HG03565 (cell line): ENCODE results near the gene FMNL1.

Source experiments
- ATAC-seq: cut with Tn5 transposase; IDR thresholded peaks from one replicate; pipeline ENCODE4 v1.9.1; 2021; ENCODE audit warnings: mild to moderate bottlenecking, moderate library complexity; ENCODE audit not compliant: unreplicated experiment

FMNL1 gene

DNA sequence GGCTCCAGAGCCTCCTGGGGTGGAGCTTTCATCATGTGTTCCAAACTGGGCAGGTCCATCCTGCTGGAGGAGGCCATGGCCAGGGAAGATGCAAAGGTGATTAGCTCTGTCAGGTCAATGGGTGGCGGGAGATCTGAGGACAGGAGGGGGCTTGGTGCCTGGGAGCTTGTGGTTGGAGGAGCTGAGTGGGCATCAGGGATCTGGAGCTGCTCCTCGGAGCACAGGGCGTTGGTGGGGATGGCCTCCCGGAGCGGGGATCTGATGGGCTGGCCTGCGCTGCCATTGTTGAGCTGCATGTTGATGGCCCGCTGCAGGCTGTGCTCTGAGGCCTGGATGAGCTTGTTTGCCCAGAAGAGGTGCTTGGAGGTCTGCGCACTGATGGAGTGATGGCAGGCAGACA lies 33.7 kb downstream of the FMNL1 start:
- ATAC-seq = no peak

DNA sequence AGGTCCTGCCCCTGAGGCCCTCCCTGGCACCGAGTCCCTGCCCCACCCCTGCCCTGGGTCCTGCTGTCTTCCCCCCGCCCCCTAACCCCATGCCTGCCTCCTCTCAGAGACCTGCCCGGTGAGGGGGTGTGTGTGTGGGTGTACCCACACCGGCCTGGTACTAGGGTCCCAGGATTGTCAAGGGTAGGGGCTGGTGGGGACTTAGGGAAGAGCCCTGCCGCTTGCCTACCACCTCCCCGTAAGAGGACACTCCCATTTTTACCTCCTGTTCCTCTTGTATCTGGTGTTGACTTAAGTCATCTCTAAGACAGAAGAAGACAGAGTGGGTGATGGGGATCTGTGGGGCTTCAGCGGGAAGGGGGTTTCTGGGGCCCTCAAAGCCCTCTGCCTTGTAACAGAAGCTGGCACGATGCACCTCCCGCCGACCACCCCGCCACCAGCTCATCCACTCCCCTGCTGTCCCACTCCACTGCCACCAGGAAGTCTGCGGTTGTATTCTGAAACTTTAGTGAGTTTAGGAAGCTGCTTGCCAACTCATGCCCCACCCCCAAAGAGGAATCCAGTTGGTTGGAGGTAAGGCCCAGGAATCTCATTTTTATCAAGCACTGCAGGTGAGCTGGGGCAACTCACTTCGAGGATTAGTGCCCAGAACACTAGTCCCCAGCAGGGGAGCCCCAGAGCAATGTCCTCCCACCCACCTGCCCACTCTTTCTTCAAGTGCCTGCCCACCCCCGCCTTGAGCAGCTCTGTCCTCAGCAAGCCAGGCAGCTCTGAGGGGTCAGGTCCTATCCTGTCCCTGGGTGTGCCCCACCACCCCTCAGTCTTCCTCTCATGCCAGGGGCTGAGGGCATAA lies 34.7 kb downstream of the FMNL1 start:
- ATAC-seq = no peak

DNA sequence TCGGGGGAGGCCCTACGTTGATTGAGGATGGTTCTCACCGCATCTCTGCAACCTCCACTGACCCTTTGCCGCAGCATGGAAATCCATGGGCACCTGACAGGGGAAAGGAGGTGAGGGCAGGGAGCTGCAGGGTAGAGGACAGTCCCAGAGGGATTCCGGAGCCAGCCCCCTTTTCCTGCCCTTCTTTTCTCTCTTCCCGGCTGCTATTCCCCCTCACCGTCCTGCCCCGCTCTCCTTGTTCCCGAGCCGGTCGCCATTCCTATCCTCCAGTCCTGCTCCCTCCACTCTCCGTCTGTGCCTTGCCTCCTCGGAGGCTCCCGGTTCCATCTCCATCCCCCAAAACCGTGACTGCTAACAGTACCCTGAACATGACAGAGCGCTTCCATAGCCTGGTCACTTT lies 35.4 kb downstream of the FMNL1 start:
- ATAC-seq = no peak

DNA sequence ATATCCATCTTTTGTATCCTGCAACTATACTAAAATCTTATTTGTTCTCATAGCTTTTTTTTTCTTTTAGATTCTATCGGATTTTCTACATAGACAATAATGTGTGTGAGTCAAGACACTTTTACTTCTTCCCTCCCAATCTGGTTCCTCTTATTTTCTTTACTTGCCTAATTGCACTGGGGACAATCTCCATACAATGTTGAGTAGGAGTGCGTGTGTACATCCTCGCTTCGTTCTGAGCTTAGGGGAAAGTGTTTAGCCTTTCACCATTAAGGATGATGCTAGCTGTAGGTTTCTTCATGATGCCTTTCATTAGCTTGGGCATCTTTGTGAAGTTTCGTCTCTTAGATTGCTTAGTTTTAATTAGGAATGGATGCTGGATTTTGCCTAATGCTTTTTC lies 37.3 kb downstream of the FMNL1 start:
- no peak for ATAC-seq

DNA sequence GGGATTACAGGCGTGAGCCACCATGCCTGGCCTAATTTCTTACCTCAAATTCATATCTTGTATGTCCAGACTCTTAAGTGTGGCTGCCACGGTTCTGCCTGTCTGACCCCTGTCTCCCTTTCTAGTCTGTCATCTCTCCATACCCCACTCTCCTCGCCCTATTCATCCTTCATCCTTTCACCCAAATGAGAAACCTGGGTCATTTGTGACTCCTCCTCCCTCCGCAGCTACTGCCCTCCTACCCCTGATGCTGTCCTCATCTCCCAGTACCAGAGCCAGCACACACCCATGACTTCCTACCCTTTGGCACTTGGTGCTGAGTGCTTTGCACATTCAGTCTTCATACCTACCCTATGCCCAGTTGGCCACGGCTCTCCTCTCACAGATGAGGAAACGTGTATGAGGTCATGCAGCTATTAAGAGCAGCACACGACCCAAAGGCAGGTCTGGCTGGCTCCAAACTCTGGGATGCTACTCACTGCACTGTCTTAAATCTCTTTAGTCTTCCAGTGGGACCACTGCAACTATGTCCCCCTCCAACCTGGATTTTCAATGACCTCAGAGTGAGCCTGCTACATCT lies 38.6 kb downstream of the FMNL1 start:
- ATAC-seq = no peak

DNA sequence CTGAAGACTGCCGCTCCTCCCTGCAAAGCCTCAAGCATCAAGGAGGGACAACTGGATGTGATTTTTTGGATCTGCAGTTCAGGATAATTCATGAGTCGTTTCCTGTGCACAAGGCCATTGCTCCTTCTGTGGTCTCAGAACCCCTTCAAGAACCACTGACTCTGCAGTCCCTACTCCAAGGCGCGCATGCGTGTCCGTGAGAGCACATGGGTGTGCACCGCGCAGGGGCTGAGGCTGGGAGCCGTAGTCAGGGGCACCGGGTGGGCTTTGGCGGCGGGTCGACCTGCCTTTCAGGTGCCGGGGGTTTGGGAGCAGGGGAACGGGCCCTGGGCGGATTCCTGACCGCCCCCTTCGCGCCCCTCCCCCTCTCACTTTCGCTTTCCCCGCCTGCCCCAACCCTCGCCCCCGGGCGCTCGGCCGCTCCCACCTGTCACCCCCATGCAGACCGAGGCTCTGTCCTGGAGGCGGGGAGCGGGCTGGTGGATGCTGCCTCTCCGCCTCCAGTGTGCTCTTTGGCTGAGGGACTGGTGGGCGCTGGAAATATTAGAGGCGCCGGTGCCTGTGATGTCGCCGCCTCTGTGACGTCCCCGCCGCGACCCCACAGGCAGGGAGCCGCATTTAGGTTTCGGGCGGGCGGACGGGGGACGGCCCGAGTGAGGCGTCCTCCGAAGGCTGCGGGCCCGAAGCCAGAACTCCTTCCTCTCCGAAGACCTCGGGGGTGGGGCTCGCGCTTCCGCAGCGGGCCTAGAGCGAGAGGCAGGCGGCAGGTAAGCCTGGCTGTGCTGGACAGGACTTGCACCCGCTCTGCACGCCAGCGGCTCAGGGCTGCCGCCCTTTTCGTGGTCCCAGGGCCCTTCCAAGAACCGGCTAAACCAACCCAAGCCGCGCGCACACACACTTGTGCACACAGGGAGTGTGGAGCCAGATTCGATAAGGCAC lies 40.2 kb downstream of the FMNL1 start, which contains the start of gene SPATA32:
Gene SPATA32 (minus strand): TSS at position 518 of the 939 bp plus-strand sequence. CDS start 78 bp downstream, at position 440.
- ATAC-seq = no peak

DNA sequence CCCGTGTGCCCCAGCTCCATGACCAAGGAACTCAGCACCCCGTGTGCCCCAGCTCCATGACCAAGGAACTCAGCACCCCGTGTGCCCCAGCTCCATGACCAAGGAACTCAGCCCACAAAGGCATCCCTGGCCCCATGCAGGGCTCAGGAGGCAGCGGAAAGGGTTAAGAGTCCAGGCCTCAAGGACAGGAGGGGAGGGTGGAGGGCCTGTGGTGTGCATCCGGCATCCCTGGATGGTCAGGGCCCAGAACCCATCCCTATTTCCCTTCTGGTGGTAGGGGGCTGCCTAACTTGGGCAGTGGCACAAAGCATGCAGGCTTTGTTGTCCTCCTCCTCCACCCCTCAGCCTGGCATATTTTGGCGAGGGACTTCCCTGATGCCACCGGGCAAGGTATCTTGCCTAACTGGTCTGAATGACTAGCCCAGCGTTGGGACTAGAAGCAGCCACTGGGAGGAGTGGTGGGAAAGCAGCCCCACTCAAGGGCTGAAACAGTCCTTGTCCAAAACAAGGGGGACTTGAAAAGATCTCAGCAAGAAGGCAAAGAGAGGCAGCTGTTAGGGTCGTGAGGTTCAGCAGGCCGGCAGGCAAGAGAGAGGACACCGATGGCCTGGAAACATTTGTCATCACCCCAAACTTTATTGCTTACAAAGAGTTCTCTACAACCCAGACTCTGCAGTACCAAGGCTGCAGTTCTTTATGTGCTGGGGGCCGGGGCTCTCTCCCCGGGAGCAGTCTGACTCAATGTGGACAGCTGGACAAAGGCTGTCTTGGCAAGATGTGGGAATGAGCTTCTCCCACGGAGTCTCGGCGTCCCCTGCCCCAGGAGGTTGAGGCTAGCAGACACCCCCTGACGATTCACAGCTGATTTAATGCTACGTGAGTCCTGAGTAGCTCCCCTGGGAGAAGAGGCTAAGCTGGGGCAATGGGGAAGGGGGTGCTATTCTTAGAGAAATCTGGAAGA lies 41.1 kb downstream of the FMNL1 start:
- ATAC-seq = no peak

DNA sequence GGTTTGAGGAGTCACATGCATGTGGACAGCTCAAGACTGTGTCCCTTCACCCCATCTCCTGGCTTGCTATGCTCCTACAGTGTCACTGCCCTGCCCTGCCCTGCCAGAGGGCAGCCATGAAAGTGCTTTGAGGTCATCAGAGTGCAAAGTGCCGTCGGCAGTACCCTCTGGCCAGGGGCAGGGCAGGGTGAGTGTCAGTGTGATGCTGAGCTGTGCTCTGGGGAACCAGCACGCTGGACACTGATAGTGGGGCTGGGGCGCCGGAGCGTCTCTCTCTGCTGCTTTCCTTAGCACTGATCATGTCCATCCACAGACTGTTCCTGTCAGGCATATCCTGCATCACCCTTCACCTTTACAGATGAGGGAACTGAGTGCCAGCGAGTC lies 41.8 kb downstream of the FMNL1 start:
- no peak for ATAC-seq

DNA sequence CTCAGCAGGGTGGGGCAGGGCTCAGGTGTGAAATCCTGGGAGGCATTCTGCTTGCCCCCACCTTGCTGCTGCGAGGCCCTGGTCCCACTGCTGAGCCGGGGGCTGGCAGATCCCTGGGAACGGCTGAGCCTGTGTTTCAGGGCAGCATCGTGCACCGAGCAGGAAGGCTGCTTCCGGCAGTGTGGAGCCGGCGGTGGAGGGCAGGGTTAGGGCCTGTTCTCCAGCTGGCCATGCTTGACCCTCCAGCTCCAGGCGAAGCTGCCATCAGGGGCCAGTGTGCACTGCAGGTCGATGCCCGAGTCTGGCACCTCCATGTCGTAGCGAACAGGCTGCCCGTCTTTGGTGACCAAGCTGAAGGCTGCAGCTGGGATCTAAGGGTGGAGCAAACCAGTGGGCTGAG lies 42.7 kb downstream of the FMNL1 start:
- ATAC-seq = no peak

DNA sequence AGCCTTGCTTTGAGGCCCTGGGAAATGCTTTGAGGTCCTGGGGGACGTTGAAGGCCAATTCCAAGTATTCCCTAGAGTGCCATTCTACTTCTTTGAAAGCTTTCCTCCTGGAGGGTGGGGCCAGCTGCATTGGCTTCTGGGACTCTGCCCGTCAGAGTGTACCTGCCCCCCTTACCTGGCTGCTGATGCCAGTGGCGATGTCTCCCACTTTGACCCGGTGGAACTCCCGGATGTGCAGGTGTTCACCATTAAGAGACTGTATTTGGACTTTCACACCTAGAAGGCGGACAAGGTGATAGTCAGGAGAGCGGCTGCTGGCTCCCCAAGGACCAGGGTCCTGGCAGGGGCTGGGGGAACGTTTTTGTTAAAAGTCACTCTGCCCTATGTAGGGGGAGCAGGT lies 43.3 kb downstream of the FMNL1 start:
- no peak for ATAC-seq

DNA sequence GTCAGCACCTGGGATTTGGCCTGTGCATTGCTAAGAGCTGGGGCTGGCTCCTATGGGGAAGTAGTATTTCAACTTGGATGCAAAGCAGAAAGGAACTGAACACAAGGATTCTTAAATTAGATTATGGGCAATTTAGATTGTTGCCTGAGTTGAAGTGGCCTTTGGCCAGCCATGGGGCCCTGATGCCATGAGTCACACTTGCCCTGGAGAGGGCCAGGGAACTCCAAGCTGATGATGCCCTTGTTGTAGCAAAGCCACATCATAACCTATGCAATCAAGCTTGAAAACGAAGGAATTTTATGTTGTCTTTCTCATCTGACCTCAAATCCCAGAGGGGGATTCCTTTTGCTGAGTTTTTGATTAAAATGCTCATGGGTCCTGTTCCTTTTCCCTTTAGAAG lies 44.1 kb downstream of the FMNL1 start:
- ATAC-seq = no peak

DNA sequence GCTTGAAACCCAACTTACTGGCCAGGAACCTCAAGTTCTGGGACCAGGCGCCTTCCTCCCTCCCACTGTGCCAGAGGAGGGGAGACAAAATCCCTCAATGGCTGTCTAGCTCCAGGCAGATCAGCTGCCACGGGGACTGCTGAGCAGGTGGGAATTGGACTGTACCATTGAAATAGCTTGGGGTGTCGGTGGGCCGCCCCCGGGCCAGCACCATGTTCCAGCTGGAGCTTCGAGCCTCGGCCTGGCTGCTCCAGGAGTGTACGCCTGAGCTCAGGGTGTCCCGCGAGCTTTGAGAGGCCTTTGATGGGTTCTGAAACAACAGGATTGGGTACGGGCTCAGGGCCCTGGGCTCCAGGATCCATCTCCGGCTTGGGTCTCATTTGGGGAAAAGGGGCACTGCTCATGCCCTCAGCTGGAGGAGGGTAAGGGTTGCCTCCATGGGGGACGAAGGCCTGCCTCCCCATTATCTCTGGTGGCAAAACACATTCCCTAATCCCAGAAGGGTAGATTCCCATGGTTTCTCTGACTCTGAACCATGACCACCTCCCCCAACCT lies 44.8 kb downstream of the FMNL1 start:
- ATAC-seq = no peak

DNA sequence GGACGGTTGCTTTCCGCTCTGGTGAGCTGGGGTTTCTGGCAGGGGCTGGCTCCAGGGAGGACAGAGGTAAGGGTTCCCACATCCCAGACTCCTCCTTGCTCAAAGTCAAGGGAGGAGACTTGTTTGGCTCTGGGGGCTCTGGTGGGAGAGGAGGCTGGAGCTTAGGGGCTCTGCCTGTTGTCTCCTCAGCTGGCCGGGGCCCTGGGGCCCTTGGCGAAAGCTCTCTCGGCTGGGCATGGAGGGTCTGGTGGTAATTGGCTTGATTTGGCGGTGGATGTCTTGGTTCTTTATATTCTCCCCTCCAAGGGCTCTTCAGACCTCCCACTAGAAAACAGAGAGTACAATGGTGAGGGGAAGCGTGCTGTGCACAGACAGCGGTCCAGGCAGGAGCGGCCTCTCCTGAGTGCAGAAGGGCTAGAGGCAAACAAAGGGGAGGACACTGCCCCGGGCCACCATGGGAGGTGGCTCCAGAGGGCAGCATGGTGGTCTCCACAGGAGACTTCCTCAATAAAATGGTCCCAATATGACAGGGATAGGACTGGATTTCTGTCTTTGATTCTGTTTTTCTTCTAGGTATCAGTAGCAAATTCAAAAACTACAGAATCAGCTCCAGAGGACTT lies 45.9 kb downstream of the FMNL1 start:
- no peak for ATAC-seq

DNA sequence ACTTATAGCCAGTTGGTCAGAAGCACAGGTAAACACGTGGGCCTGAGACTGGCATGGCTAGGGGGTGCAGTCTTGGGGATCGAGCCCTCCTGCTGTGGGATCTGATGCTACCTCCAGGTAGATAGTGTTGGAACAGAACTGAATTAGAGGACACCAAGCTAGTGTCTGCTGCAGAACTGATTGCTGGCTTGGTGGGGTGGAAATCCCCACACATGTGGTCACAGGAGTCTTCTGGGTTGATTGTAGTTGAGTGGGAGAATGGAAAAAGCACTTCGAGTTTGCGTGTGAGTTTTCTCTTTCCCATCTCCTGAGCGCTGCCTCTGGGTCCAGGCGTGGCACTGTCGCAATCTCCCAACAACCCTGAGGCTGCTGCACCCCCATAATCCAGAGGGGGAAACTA lies 48.2 kb downstream of the FMNL1 start:
- no peak for ATAC-seq

DNA sequence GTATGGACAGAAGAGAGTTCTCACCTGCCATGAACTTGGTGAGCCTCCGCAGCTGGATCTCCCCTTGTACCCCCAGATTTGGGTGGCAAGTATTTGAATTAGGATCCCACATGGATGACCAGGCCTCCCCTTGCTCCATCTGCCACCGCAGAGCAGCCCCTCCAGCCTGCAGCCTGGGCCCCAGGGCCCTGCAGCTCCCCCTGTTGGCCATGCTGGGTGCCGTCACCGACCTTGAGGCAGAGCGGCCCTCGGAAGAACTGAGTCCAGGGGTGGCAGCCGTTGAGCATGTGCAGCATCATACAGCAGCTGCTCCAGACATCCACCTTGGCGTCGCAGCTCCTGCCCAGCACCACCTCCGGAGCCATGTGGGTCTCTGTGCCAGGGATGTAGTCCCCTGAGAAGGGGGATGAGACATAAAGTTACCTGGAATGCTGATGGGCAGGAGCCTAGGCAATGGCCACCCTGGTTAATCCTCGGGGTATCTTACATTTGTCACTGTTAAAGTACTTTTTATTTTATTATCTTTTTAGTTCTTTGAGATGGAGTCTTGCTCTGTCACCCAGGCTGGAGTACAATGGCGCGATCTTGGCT lies 49.2 kb downstream of the FMNL1 start:
- ATAC-seq = no peak

DNA sequence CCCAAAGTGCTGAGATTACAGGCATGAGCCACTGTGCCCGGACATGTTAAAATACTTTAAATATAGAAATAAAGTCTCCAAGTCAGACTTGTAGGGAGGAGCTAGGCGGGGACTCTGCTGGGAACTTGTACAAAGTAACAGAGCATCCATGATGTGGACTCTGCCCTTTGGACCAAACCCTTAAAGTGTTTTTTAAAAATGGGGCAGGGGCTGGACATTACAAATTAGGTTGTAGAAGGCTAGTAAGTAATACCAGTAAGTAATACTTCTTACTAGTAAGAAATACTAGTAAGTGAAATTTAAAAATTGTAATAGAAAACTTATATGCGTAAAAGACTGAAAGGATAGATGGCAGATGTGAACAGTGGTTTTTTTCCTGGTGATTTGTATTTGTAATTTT lies 49.9 kb downstream of the FMNL1 start:
- no peak for ATAC-seq

DNA sequence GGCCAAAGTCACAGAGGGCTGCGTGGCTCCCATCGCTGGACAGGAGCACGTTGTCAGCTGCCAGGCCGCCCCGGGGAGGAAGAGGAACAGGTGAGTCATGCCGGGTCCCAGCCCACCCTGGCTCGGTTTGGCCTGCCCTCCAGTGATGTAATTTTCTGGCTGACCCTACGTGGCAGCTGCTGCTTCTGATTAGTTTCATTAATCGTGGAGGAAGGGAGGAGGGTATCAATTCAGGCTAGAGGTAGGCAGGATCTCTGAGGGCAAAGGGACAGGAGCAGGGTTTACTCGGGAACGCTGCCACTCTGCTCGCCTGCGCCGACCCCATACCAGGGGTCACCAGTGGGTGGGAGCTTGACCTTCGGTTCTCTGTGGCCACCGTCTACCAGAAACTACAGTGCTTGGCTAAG lies 51.9 kb downstream of the FMNL1 start:
- no peak for ATAC-seq

DNA sequence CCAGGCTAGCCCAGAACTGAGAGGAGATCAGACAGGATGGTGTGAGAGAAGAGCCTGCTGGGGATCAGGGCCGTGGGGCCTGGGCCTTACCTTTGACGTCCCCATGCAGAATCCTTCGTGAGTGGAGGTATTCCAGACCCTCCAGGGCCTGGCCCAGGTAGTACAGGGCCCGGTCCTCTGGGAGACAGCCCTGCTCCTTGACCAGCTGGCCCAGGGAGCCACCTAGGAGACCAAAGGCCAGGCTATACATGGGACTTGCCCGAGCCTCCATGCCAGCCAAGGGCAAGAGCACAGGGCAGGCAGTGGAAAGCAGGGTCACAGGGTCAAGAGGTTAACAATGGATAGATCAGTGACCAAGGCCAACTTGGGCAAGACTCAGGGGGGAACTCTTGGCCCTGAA lies 52.3 kb downstream of the FMNL1 start:
- ATAC-seq = no peak

DNA sequence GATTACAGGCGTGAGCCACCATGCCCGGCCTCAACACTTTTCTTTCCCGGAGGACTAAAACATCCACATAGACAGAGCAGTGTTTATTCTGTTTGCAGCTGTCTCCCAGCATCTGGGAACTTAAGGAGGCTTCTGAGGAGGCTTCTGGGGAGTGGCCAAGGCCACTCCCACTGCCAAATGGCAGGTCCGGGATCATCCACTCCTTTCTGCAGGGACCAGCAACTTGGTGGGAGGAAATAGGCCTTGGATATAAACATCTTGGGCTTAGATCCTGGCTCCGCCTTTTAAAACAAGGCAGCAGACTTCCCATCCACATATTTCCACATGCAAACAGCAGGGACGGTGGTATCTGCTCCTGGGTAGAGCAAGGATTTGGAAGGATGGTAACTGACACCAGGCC lies 54.3 kb downstream of the FMNL1 start:
- no peak for ATAC-seq
